ENCODE results near the gene RBBP8NL.

- no peak for TF ChIP-seq ZC3H4 (CRISPR knock-in tag; IDR thresholded peaks at IDR 0.05; ENCODE audit: borderline replicate concordance)
- TF ChIP-seq CREB1 (IDR thresholded peaks at IDR 0.05), result no peak
- TF ChIP-seq CREB1 (CRISPR knock-in tag; IDR thresholded peaks at IDR 0.05), result no peak
- no peak for TF ChIP-seq JUN (IDR thresholded peaks at IDR 0.05; ENCODE audit: borderline replicate concordance, low read depth, low read length)
- no peak for TF ChIP-seq JUN (CRISPR knock-in tag; IDR thresholded peaks at IDR 0.05; ENCODE audit: borderline replicate concordance)
- TF ChIP-seq CHD2 (IDR thresholded peaks at IDR 0.05; ENCODE audit: low read depth, low read length), result no peak
- no peak for TF ChIP-seq JUND (IDR thresholded peaks at IDR 0.05; ENCODE audit: borderline replicate concordance, low read depth, low read length)
- TF ChIP-seq JUND (tag; IDR thresholded peaks at IDR 0.05; ENCODE audit: borderline replicate concordance, low read depth, low read length), result no peak
These were observed 14.9 kb downstream of the RBBP8NL start for GRCh38 chr20:62412194-62413024.

All from K562 (cell line).